ENCODE measurements around the gene TMEM131L. TPM values are rescaled to one million over a fixed set of nuclear protein-coding genes. Genes with fewer than 3 reads are reported as not detected.

The TMEM131L gene
- total RNA-seq, 1 donor from 2014 or later, result 14.0 TPM

- no peak for ATAC-seq
Measured at GRCh38 chr4:153472122-153473037, 6.2 kb downstream of the TMEM131L start.

GRCh38 chr4:153474251-153474650 is 8.1 kb downstream of the TMEM131L start:
- DNase-seq (ENCODE audit: low spot score) (no peak), ATAC-seq (no peak)

More at GRCh38 chr4:153472122-153473037, 6.2 kb downstream of the TMEM131L start:
- no peak for DNase-seq (ENCODE audit: low spot score)

GRCh38 chr4:153476829-153477574 is 10.8 kb downstream of the TMEM131L start:
- DNase-seq (ENCODE audit: low spot score) (no peak), ATAC-seq (no peak)

GRCh38 chr4:153479101-153479500 is 12.9 kb downstream of the TMEM131L start:
- ATAC-seq (no peak), DNase-seq (ENCODE audit: low spot score) (no peak)

- DNase-seq (ENCODE audit: low spot score) (no peak), ATAC-seq (no peak)
Measured at GRCh38 chr4:153480704-153481103, 14.5 kb downstream of the TMEM131L start.

GRCh38 chr4:153481478-153481877 is 15.3 kb downstream of the TMEM131L start:
- no peak for DNase-seq (ENCODE audit: low spot score)
- ATAC-seq, result no peak

GRCh38 chr4:153483432-153484418 is 17.6 kb downstream of the TMEM131L start:
- ATAC-seq, result peak; percentile 78
- DNase-seq (ENCODE audit: low spot score), result no peak

- no peak for ATAC-seq
- DNase-seq (ENCODE audit: low spot score), result no peak
Measured at GRCh38 chr4:153485359-153485758, 19.2 kb downstream of the TMEM131L start.

GRCh38 chr4:153485860-153486259 is 19.7 kb downstream of the TMEM131L start:
- no peak for DNase-seq (ENCODE audit: low spot score)
- no peak for ATAC-seq

GRCh38 chr4:153486281-153487151 is 20.4 kb downstream of the TMEM131L start:
- ATAC-seq, result no peak
- DNase-seq (ENCODE audit: low spot score), result no peak

GRCh38 chr4:153488006-153488891 is 22.1 kb downstream of the TMEM131L start:
- no peak for DNase-seq (ENCODE audit: low spot score)
- peak; percentile 21 for ATAC-seq

- DNase-seq (ENCODE audit: low spot score) (no peak), ATAC-seq (no peak)
Measured at GRCh38 chr4:153489856-153490558, 23.8 kb downstream of the TMEM131L start.

- DNase-seq (ENCODE audit: low spot score), result no peak
- no peak for ATAC-seq
Measured at GRCh38 chr4:153490985-153491483, 24.9 kb downstream of the TMEM131L start.

GRCh38 chr4:153494562-153494961 is 28.4 kb downstream of the TMEM131L start:
- ATAC-seq (no peak), DNase-seq (ENCODE audit: low spot score) (no peak)

- DNase-seq (ENCODE audit: low spot score), result no peak
- no peak for ATAC-seq
Measured at GRCh38 chr4:153495480-153496193, 29.5 kb downstream of the TMEM131L start.

- DNase-seq (ENCODE audit: low spot score) (no peak), ATAC-seq (no peak)
Measured at GRCh38 chr4:153497091-153497531, 31.0 kb downstream of the TMEM131L start.

All from left lobe of liver (tissue), 2 donors.